Left ventricle myocardium inferior (tissue), 1 donor: ENCODE measurements around the gene AGBL5. TPM values are rescaled to one million over a fixed set of nuclear protein-coding genes. Genes with fewer than 3 reads are reported as not detected.
A peak's percentile ranks its signal among the peaks of the same experiment; 100 is the strongest.

Source experiments
- DNase-seq: peaks from one replicate; pipeline ENCODE4 v3.0.0-alpha.2; 2020
- H3K27ac ChIP-seq: fragments of 200-600 bp; replicated peaks from 2 replicates; pipeline ENCODE4 v1.8.0; 2021
- H3K27me3 ChIP-seq: fragments of 200-600 bp; 2 replicates; pipeline ENCODE4 v1.8.0; 2021; ENCODE audit warnings: low read depth
- H3K36me3 ChIP-seq: fragments of 200-600 bp; 2 replicates; pipeline ENCODE4 v1.8.0; 2021
- H3K4me1 ChIP-seq: fragments of 200-600 bp; 2 replicates; pipeline ENCODE4 v1.8.0; 2021
- H3K4me3 ChIP-seq: fragments of 200-600 bp; 2 replicates; pipeline ENCODE4 v1.8.0; 2021; ENCODE audit warnings: mild to moderate bottlenecking, moderate library complexity
- H3K9me3 ChIP-seq: fragments of 200-600 bp; replicated peaks from 2 replicates; pipeline ENCODE4 v1.8.0; 2021
- intact Hi-C: fragments of 100-400 bp; cut with micrococcal nuclease; formaldehyde crosslinking; loops from one replicate; pipeline ENCODE4 v1.11.0; 2022
- total RNA-seq: library from RNA; stranded (reverse); fragmentation: NEBNext Ultra II Directional; extraction: Animal tissue kit (Norgen Biotek cat#: 25700); gene quantifications from one replicate; pipeline ENCODE4 v1.2.1, GENCODE V29; 2021
- TF ChIP-seq, protein P1 (sequence below): fragments of 200-600 bp; IDR thresholded peaks from 2 replicates; pipeline ENCODE4 v1.8.0; 2021; ENCODE audit warnings: antibody characterized with exemption, mild to moderate bottlenecking, borderline replicate concordance
- donor health status: DM: no; HTN: yes; CAD: no; lungs with severe emphysema.

The AGBL5 gene
- total RNA-seq, 1 donor from 2014 or later, result 10.0 TPM

GRCh38 chr2:27032495-27033252 is 18.8 kb upstream of the AGBL5 start, which contains the start of gene TMEM214:
TSS of gene TMEM214 (plus strand) at chr2:27032965. CDS start at chr2:27033016, 51 bp downstream.
- peak within 1 kb of the TSS; percentile 92 for H3K27ac ChIP-seq
- peak within 1 kb of the TSS; percentile 79 for H3K4me3 ChIP-seq
- peak; percentile 92 for DNase-seq
- TF ChIP-seq, protein P1, sequence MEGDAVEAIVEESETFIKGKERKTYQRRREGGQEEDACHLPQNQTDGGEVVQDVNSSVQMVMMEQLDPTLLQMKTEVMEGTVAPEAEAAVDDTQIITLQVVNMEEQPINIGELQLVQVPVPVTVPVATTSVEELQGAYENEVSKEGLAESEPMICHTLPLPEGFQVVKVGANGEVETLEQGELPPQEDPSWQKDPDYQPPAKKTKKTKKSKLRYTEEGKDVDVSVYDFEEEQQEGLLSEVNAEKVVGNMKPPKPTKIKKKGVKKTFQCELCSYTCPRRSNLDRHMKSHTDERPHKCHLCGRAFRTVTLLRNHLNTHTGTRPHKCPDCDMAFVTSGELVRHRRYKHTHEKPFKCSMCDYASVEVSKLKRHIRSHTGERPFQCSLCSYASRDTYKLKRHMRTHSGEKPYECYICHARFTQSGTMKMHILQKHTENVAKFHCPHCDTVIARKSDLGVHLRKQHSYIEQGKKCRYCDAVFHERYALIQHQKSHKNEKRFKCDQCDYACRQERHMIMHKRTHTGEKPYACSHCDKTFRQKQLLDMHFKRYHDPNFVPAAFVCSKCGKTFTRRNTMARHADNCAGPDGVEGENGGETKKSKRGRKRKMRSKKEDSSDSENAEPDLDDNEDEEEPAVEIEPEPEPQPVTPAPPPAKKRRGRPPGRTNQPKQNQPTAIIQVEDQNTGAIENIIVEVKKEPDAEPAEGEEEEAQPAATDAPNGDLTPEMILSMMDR, result peak; percentile 30
- H3K4me1 ChIP-seq, result peaks cover 38% of the 10 kb centered on the region
- peaks cover 42% of the 10 kb centered on the region for H3K36me3 ChIP-seq
- no peaks in the 10 kb centered on the region for H3K9me3 ChIP-seq
- intact Hi-C loops, result no loop called here
- H3K27me3 ChIP-seq, result no peaks in the 10 kb centered on the region

GRCh38 chr2:27033253-27033852 is 18.1 kb upstream of the AGBL5 start:
- Histone ChIP-seq H3K4me3 (peak overlapping the region; percentile 79), H3K36me3 (peaks cover 46% of the 10 kb centered on the region), H3K4me1 (peaks cover 38% of the 10 kb centered on the region), H3K9me3 (no peaks in the 10 kb centered on the region), H3K27ac (peak overlapping the region; percentile 92), H3K27me3 (no peaks in the 10 kb centered on the region)
- DNase-seq, result no peak
- TF ChIP-seq, protein P1, result no peak
- intact Hi-C loops, result no loop called here

DNA sequence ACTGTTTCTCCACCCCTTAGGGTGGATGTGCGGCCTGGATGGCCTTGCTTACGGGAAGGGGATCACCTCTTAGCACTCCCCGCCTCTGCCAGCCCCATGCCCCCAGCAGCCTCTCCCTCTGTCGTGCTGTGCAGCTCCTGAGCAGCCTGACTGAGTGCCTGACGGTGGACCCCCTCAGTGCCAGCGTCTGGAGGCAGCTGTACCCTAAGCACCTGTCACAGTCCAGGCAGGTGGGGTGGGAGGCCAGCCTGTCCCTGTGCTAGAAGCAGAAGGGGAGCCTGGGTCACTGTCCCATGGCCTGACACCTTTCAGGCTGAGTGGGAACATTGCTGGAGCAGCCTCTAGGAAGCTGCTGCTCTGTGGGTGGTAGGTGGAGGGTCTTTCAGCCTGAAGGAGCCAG is 13.5 kb upstream of the AGBL5 start:
- Histone ChIP-seq H3K36me3 (peaks cover 70% of the 10 kb centered on the region), H3K4me1 (peaks cover 34% of the 10 kb centered on the region), H3K4me3 (no peak overlapping the region), H3K27ac (no peak overlapping the region), H3K27me3 (no peaks in the 10 kb centered on the region), H3K9me3 (no peaks in the 10 kb centered on the region)
- no peak for DNase-seq
- intact Hi-C loops, result no loop called here
- TF ChIP-seq, protein P1, result no peak

DNA sequence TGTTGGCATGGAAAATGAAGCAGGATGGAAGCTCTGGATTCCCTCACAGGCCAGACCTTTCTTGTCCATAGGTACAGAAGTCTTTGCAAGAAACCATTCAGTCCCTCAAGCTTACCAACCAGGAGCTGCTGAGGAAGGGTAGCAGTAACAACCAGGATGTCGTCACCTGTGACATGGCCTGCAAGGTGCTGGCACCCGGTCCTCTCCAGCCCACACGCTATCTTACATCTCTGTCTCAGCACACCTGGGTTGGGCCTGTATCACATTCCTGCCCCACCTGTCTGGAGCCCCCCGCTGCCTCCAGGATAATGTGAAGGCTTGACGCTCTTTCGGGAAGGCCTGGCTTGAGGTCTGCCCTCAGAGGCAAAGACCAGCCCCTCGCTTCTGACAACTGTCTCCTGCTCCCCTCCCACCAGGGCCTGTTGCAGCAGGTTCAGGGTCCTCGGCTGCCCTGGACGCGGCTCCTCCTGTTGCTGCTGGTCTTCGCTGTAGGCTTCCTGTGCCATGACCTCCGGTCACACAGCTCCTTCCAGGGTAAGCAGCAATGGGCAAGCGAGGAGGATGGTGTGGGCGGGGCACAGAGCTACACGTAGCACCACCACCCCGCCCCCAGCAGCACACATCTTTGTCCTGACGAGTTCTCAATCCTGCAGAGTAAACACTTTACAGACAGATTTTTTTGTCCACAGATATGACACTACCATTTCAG is 12.7 kb upstream of the AGBL5 start:
- TF ChIP-seq, protein P1, result no peak
- H3K4me1 ChIP-seq, result peaks cover 26% of the 10 kb centered on the region
- no peaks in the 10 kb centered on the region for H3K9me3 ChIP-seq
- H3K36me3 ChIP-seq, result peaks cover 70% of the 10 kb centered on the region
- H3K4me3 ChIP-seq, result no peak overlapping the region
- DNase-seq, result no peak
- no peaks in the 10 kb centered on the region for H3K27me3 ChIP-seq
- intact Hi-C loops, result no loop called here
- no peak overlapping the region for H3K27ac ChIP-seq

DNA sequence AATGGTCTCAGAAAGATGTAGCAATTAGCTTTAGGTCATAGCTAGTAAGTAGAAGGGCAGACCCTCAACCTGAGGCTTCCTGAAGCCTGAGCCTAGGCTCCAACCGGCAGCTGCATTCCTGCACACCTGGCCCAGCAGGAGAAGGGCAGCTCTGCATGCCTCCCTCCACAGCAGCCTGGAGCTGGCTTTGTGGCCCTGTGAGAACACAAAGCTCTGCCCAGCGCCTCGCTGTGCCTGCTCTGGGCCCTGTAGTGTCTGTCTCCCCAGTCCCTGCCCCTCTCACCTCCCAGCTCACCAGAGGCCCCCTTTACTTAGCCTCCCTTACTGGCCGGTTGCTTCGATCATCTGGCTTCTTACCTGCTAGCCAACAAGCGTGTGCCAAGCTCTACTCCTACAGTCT is 12.0 kb upstream of the AGBL5 start:
- Histone ChIP-seq H3K27me3 (no peaks in the 10 kb centered on the region), H3K4me1 (peaks cover 20% of the 10 kb centered on the region), H3K27ac (no peak overlapping the region), H3K9me3 (no peaks in the 10 kb centered on the region), H3K36me3 (peaks cover 70% of the 10 kb centered on the region), H3K4me3 (no peak overlapping the region)
- TF ChIP-seq, protein P1, result no peak
- no peak for DNase-seq
- intact Hi-C loops, result no loop called here
